Activated CD4-positive, alpha-beta T cell treated with anti-CD3 and anti-CD28 coated beads, Interleukin-2, amount 10 ng/mL, durations not matched to agents 7 days and 5 days (primary cell): ENCODE data around the gene CASZ1. TPM values are rescaled to one million over a fixed set of nuclear protein-coding genes. Genes with fewer than 3 reads are reported as not detected.

Experiments used
- CTCF ChIA-PET: fragments of 350-600 bp; sonication (Branson Sonifier 250); formaldehyde crosslinking; loops from one replicate; lab custom pipeline; 2021; ENCODE audit warnings: antibody characterized with exemption; lab: Charles Lee
- POLR2A ChIA-PET: fragments of 350-600 bp; sonication (Branson Sonifier 250); formaldehyde crosslinking; loops from one replicate; lab custom pipeline; 2021; ENCODE audit warnings: antibody characterized with exemption; lab: Charles Lee
- DNase-seq: peaks from one replicate; pipeline ENCODE4 v3.0.0-alpha.2; 2020
- H3K27ac Mint-ChIP-seq: one replicate; pipeline ENCODE4 v1.8.0; 2021; ENCODE audit warnings: mild to moderate bottlenecking, moderate library complexity, mixed read lengths
- H3K27me3 Mint-ChIP-seq: one replicate; pipeline ENCODE4 v1.8.0; 2021; ENCODE audit warnings: mixed read lengths
- H3K36me3 Mint-ChIP-seq: one replicate; pipeline ENCODE4 v1.8.0; 2021; ENCODE audit warnings: low read depth, mixed read lengths
- H3K4me1 Mint-ChIP-seq: one replicate; pipeline ENCODE4 v1.8.0; 2021; ENCODE audit warnings: mixed read lengths
- H3K4me3 Mint-ChIP-seq: one replicate; pipeline ENCODE4 v1.8.0; 2021; ENCODE audit warnings: mild to moderate bottlenecking, moderate library complexity, mixed read lengths
- H3K9me3 Mint-ChIP-seq: one replicate; pipeline ENCODE4 v1.8.0; 2021; ENCODE audit warnings: mixed read lengths
- total RNA-seq, 2 experiments: library from RNA; stranded (reverse); gene quantifications; one replicate each; pipeline ENCODE4 v1.2.3, GENCODE V29; 2021

The CASZ1 gene
- total RNA-seq, 2 experiments from 2014 or later = 7.6 to 9.8 TPM

- Mint-ChIP-seq H3K4me3 (no peak overlapping the region), H3K36me3 (no peaks in the 10 kb centered on the region), H3K4me1 (no peaks in the 10 kb centered on the region), H3K9me3 (no peaks in the 10 kb centered on the region), H3K27ac (no peak overlapping the region), H3K27me3 (peaks cover under 1% of the 10 kb centered on the region)
- no peak for DNase-seq
- CTCF ChIA-PET = interaction anchor here (0.6 kb wide), 1 partner anchor 204 kb away, joined by 3 read pairs; no protein-coding TSS in a partner anchor
- POLR2A ChIA-PET = interaction anchor here (0.6 kb wide), 1 partner anchor 109 kb away, joined by 3 read pairs; no protein-coding TSS in a partner anchor
Observed at GRCh38 chr1:10728595-10729410, 67.6 kb downstream of the CASZ1 start.

DNA sequence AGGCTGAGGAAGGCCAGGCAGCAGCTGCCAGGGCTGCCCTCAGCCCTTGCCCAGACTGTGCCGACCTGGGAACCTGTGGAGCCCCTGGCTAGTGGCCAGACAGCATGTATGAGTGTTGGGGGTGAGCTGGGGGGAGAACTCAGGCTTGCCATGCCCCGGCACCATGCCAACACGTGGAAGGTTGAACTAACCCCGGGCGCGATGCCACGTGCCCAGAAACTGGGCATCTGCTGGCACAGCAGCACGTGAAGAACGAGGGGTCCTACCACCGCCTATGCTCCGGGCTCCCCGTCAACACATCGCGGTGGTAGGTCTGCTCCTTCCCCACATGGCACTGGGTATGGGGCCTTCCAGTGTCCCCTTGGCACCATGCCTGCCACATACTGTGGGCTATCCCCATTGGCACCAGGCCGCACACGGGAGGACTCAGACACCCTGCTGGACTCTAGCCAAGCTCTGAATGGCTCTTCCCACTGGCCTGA is 68.7 kb downstream of the CASZ1 start:
- Mint-ChIP-seq H3K27me3 (peaks cover 4% of the 10 kb centered on the region), H3K36me3 (no peaks in the 10 kb centered on the region), H3K9me3 (no peaks in the 10 kb centered on the region), H3K4me3 (no peak overlapping the region), H3K4me1 (no peaks in the 10 kb centered on the region), H3K27ac (no peak overlapping the region)
- CTCF ChIA-PET = no interaction called here
- DNase-seq = no peak
- POLR2A ChIA-PET = no interaction called here

- no peak for DNase-seq
- no peaks in the 10 kb centered on the region for H3K9me3 Mint-ChIP-seq
- no peaks in the 10 kb centered on the region for H3K4me1 Mint-ChIP-seq
- ChIA-PET CTCF (no interaction called here), POLR2A (no interaction called here)
- H3K27ac Mint-ChIP-seq = no peak overlapping the region
- no peaks in the 10 kb centered on the region for H3K36me3 Mint-ChIP-seq
- H3K4me3 Mint-ChIP-seq = no peak overlapping the region
- peaks cover 4% of the 10 kb centered on the region for H3K27me3 Mint-ChIP-seq
Observed at GRCh38 chr1:10726355-10726754, 70.1 kb downstream of the CASZ1 start.

GRCh38 chr1:10724948-10725847 is 71.2 kb downstream of the CASZ1 start:
- ChIA-PET POLR2A (no interaction called here), CTCF (no interaction called here)
- Mint-ChIP-seq H3K27ac (no peak overlapping the region), H3K4me3 (no peak overlapping the region), H3K36me3 (no peaks in the 10 kb centered on the region), H3K4me1 (no peaks in the 10 kb centered on the region), H3K9me3 (no peaks in the 10 kb centered on the region), H3K27me3 (peaks cover 4% of the 10 kb centered on the region)
- no peak for DNase-seq

GRCh38 chr1:10724511-10724910 is 71.9 kb downstream of the CASZ1 start:
- ChIA-PET POLR2A (no interaction called here), CTCF (no interaction called here)
- H3K4me1 Mint-ChIP-seq = no peaks in the 10 kb centered on the region
- H3K36me3 Mint-ChIP-seq = no peaks in the 10 kb centered on the region
- H3K9me3 Mint-ChIP-seq = no peaks in the 10 kb centered on the region
- no peak overlapping the region for H3K27ac Mint-ChIP-seq
- H3K4me3 Mint-ChIP-seq = no peak overlapping the region
- DNase-seq = no peak
- H3K27me3 Mint-ChIP-seq = peaks cover 5% of the 10 kb centered on the region

DNA sequence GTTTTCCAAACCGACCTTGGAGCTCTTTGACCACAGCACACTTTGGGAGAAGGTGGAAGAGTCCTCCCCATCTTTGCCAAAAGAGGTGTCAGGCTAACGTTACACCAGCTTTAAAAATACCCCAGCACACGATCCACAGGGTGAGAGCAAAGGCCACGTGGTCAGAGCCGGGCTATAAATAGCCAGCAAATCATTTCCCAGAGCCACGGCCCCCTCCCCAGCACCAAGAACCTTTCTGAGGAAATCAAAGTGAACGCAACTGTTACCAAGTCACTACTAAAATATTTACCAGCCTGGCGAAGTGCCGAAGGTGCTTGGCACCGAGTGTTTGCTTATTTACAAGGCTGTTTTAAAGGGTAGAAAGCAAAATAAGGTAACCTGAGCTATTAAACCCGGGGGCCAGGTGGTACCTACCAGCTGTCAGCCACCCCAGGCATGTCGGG is 72.4 kb downstream of the CASZ1 start:
- ChIA-PET POLR2A (no interaction called here), CTCF (no interaction called here)
- Mint-ChIP-seq H3K4me1 (no peaks in the 10 kb centered on the region), H3K27me3 (peaks cover 7% of the 10 kb centered on the region), H3K9me3 (no peaks in the 10 kb centered on the region), H3K27ac (no peak overlapping the region), H3K36me3 (no peaks in the 10 kb centered on the region), H3K4me3 (no peak overlapping the region)
- DNase-seq = no peak

DNA sequence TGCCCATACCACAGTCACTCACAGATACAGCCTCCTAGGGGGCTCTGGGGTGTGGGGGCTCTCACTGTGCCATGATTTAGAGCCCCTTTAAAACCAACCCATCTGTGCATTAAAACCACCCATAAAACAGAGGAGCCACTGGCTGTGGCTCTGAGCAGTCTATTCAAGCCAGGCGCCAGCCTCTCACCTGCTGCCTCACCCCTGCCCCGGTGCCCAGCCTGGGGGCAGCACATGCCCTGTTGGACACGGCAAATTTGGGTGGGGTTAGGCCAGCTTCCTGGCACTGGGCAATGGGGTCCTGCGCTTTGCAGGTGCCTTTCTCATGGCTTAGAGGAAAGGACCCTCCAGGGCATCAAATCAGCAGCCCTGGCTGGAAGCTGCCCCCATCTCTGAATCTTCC is 73.1 kb downstream of the CASZ1 start:
- POLR2A ChIA-PET = no interaction called here
- H3K27me3 Mint-ChIP-seq = peaks cover 7% of the 10 kb centered on the region
- H3K9me3 Mint-ChIP-seq = no peaks in the 10 kb centered on the region
- H3K4me3 Mint-ChIP-seq = no peak overlapping the region
- CTCF ChIA-PET = no interaction called here
- H3K4me1 Mint-ChIP-seq = no peaks in the 10 kb centered on the region
- DNase-seq = no peak
- H3K36me3 Mint-ChIP-seq = no peaks in the 10 kb centered on the region
- no peak overlapping the region for H3K27ac Mint-ChIP-seq

GRCh38 chr1:10722803-10723202 is 73.6 kb downstream of the CASZ1 start:
- CTCF ChIA-PET = no interaction called here
- Mint-ChIP-seq H3K27me3 (peaks cover 7% of the 10 kb centered on the region), H3K9me3 (no peaks in the 10 kb centered on the region), H3K4me1 (no peaks in the 10 kb centered on the region), H3K4me3 (no peak overlapping the region), H3K27ac (no peak overlapping the region), H3K36me3 (no peaks in the 10 kb centered on the region)
- no peak for DNase-seq
- POLR2A ChIA-PET = no interaction called here

GRCh38 chr1:10721381-10722321 is 74.8 kb downstream of the CASZ1 start:
- Mint-ChIP-seq H3K4me1 (no peaks in the 10 kb centered on the region), H3K27ac (no peak overlapping the region), H3K36me3 (no peaks in the 10 kb centered on the region), H3K4me3 (no peak overlapping the region), H3K27me3 (peaks cover 9% of the 10 kb centered on the region), H3K9me3 (no peaks in the 10 kb centered on the region)
- ChIA-PET POLR2A (no interaction called here), CTCF (no interaction called here)
- DNase-seq = no peak

DNA sequence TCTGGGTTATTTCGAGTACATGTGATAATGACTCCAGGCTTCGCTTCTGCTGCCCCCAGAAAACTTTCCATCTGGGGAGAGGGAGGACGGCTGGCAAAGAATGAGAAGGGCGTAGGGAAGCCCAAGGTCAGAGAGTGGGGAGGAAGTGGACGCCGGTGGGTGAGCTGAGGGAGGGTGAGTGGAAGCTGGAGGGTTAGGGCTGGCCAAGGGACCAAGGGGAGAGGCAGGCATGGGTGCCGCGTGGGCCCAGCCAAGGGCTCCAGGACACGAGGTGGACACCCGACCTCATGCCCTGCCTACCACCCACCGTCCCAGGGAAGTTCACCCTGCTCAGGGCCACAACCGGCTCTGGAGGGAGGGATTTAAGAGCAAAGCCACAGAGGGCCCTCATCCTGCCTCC is 75.8 kb downstream of the CASZ1 start:
- Mint-ChIP-seq H3K9me3 (no peaks in the 10 kb centered on the region), H3K27me3 (peaks cover 12% of the 10 kb centered on the region), H3K4me3 (no peak overlapping the region), H3K36me3 (no peaks in the 10 kb centered on the region), H3K4me1 (no peaks in the 10 kb centered on the region), H3K27ac (no peak overlapping the region)
- DNase-seq = no peak
- ChIA-PET POLR2A (no interaction called here), CTCF (no interaction called here)

DNA sequence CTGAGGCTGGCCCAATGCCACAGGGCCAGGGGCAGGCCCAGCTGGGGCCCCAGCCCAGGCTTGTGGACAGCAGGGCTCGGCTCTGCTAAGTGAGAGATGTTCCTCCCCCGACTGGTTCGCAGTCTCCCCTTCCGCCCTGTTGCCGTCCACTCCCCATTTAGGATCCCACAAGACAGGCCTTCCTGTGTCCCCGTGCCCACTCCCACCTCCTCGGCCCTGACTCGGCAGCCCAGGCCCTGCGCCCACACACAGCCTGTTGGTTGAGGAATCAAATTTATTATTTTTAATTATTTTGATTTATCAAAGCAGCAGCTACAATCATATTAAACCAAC is 78.4 kb downstream of the CASZ1 start:
- no peak overlapping the region for H3K27ac Mint-ChIP-seq
- ChIA-PET CTCF (no interaction called here), POLR2A (no interaction called here)
- no peak for DNase-seq
- no peak overlapping the region for H3K4me3 Mint-ChIP-seq
- H3K9me3 Mint-ChIP-seq = no peaks in the 10 kb centered on the region
- peaks cover 8% of the 10 kb centered on the region for H3K27me3 Mint-ChIP-seq
- no peaks in the 10 kb centered on the region for H3K4me1 Mint-ChIP-seq
- H3K36me3 Mint-ChIP-seq = no peaks in the 10 kb centered on the region

- H3K27ac Mint-ChIP-seq = no peak overlapping the region
- no peaks in the 10 kb centered on the region for H3K36me3 Mint-ChIP-seq
- no peaks in the 10 kb centered on the region for H3K4me1 Mint-ChIP-seq
- no peaks in the 10 kb centered on the region for H3K9me3 Mint-ChIP-seq
- no peak for DNase-seq
- CTCF ChIA-PET = no interaction called here
- no peak overlapping the region for H3K4me3 Mint-ChIP-seq
- peaks cover 8% of the 10 kb centered on the region for H3K27me3 Mint-ChIP-seq
- POLR2A ChIA-PET = no interaction called here
Observed at GRCh38 chr1:10717296-10718082, 79.0 kb downstream of the CASZ1 start.
